GM12892 (cell line): ENCODE data around the gene LNX1.

ENCODE experiments used
- DNase-seq: peaks from one replicate; pipeline ENCODE4 v3.0.0; 2011; ENCODE audit not compliant: insufficient read length
- FAIRE-seq: peaks from 2 replicates; lab custom pipeline; 2011; peaks lifted over from hg19 to GRCh38; lab: Jason Lieb, UNC
- POLR2A ChIP-seq: IDR thresholded peaks from 2 replicates; pipeline ENCODE4 v1.6.1; 2011; ENCODE audit warnings: low read depth, low read length, control low read depth
- POLR2AphosphoS5 ChIP-seq: IDR thresholded peaks from 2 replicates; pipeline ENCODE4 v1.6.1; 2011; ENCODE audit warnings: low read depth, low read length, control low read depth
- TAF1 ChIP-seq: IDR thresholded peaks from 2 replicates; pipeline ENCODE4 v1.6.1; 2011; ENCODE audit warnings: low read depth, mild to moderate bottlenecking, control low read depth, low read length, borderline replicate concordance

LNX1 gene

DNA sequence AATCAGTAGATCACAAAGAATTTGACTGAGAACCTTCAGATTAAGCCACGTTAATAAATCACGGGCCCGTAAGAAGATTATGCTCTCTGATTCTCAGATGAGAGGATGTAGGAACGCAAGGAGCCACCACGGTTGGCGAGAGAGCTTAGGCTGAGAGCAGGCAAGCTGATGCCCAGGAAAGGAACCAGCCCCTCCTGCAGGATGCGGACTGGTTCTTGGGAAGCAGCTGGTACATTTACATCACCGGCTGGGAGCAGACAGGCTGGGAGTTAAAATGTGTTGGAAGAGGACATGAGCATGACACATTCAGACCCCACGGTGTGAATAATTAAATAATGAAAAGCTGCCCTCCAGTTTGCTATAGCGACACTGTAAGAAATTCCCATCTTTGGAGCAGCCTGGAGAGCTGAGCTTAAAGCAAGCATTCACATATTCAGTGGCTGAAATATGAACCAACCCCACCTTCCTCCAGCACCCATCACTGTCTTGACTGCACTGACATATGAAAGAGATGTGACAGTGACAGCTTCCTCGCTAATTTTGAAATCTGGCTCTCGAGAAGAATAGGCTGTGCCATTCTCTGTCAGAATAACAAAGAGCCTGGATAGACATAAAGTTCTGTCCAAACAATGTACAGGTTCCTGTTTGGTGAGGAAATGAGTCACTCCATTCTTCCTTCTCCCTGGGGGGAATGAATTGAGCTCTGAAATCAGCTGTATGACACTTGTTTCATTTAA is 33.1 kb downstream of the LNX1 start:
- DNase-seq: no peak
- TF ChIP-seq POLR2A: no peak
- no peak for TF ChIP-seq TAF1
- no peak for TF ChIP-seq POLR2AphosphoS5

DNA sequence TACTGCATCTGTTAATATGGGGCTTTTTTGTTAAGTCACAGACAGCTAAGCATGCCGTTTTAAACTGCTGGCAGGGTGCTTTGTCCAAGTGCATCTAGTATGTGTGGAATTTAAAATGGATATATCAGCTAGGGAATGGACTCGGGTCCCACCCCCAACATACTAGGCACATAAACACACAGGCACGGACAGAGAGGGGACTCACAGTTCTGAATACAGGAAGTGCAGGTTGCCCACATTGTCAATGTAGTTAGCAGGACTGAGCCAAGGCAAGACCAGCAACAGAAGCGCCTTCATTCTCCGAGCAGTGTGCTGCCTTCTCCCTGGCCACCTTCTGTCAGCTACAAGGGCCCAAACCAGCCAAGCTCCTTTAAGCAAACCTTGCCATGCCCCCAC is 33.6 kb downstream of the LNX1 start:
- TF ChIP-seq POLR2AphosphoS5 (no peak), POLR2A (no peak), TAF1 (no peak)
- DNase-seq: no peak
- FAIRE-seq: no peak

More for the DNA sequence above, 33.1 kb downstream of the LNX1 start:
- no peak for FAIRE-seq

DNA sequence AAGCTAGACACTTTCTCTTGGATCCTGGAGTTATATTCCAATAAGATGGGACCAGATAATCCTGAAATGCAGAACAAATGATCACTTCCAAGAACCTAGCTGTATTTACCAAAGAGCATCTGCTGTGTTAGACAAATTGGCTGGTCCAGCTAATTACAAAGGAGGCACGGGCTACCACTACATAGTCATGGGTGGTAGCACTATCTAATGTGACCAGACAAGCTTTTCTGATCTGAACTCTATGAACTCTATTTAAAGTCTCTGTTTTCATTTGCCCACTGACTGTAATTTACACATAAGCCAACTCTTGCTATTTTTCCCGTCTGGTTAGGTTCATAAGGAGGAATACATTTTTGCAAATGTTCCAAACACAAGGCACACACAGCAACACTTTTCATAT is 34.6 kb downstream of the LNX1 start:
- DNase-seq (no peak), FAIRE-seq (no peak)
- TF ChIP-seq POLR2A (no peak), TAF1 (no peak), POLR2AphosphoS5 (no peak)

DNA sequence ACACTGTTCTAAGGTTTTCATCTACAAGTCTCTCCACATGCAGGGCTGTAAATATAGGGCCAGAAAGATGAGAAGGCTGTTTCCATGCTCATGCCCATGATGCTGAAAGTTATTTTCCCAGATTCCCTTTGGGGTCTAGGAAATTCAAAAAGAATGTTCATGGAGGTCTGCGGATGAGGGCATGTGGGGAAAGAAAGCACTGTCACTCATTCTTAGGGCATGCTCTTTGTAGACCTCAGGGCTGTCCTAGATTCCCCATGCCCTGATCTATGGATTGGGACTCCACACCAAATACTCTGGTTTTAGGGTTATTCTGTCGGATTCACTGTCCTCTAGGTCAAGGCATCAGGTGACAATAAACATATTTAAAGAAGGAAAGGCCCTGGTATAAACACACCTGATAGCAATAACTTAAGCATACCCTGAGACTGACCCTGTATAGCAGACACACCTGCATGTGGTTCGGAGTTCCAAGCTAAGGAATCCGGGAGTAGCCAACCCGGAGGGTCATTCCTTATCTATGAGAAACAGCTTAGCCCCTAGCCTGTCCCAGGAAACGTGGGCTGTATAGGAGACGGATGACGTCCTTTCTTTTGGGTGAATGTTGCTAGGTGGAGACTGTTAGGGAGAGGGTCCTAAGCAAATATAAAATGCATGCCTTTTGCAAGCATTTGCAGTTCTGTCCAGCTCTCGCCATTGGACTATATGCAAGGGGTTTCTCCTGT is 37.6 kb downstream of the LNX1 start:
- DNase-seq: no peak
- no peak for TF ChIP-seq POLR2AphosphoS5
- no peak for TF ChIP-seq TAF1
- no peak for TF ChIP-seq POLR2A
- no peak for FAIRE-seq

DNA sequence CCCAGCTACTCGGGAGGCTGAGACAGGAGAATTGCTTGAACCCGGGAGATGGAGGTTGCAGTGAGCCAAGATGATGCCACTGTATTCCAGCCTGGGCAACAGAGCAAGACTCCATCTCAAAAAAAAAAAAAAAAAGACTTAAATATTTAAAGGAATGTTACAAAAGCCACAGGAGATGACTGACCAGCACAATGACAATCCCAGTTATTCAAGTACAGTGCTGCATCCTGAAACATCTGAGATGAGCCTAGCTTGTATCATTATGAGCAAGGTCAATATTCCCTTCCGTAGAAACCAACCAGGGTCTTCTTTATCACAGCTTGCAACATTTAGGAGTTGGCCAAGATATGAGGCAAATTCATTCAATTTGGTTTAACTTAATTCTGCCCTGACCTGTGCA is 38.6 kb downstream of the LNX1 start:
- FAIRE-seq (no peak), DNase-seq (no peak)
- TF ChIP-seq POLR2A: no peak
- TF ChIP-seq TAF1: no peak
- no peak for TF ChIP-seq POLR2AphosphoS5

DNA sequence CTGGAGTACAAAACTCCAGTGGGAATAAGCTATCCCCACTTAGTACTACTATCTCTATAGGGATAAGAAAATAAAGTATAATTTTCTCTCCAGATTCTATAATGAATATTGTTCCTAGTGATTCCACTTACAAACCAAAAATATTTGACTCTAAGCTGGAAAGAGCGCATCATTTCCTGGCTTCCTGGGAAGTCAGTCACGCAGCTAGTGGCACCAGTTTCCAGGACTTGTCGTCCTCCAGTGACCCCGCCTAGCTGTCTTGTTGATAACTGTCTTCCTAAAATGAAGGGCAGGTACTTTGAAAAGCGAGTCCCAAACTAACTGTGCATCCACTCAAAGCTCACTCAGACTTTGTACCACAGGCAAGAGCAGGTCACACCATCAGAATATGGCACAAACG is 39.3 kb downstream of the LNX1 start:
- TF ChIP-seq POLR2A (no peak), POLR2AphosphoS5 (no peak), TAF1 (no peak)

DNA sequence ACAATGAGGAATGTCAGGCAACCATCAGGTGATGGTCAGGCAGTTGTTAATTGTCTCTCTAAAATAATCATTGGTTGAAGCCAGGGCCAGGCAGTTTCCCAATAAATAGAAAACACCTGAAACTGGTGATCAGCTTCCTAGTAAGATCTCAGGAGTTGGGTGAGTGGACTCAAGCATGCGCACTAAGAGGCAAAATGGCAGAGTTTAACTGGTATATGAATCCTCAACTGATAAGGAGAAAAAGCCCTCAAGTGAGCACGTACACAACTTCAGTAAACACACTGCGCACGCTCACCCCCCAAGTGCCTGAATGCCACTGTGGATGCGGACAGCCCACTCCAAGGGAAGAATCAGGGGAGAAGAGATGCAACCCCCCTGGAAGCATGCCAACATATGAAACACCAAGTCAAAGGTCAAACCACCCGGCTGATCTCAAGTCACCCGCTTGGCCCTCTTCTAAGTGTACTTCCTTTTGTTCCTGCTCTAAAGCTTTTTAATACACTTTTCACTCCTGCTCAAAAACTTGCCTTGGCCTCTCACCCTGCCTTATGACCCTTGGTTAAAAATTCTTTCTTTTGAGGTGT is 39.9 kb downstream of the LNX1 start:
- FAIRE-seq (no peak), DNase-seq (no peak)
- TF ChIP-seq POLR2AphosphoS5: no peak
- no peak for TF ChIP-seq POLR2A
- TF ChIP-seq TAF1: no peak

More for the DNA sequence above, 39.3 kb downstream of the LNX1 start:
- no peak for DNase-seq
- FAIRE-seq: no peak

DNA sequence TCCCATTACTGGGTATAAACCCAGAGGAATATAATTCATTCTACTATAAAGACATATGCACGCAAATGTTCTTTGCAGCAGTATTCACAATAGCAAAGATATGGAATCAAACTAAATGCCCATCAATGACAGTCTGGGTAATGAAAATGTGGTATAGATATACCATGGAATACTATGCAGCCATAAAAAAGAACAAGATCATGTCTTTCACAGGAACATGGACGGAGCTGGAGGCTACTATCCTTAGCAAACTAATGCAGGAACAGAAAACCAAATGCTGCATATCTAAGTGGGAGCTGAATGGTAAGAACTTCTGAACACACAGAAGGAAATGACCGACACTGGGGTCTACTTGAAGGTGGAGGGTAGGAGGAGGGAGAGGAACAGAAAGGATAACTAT is 42.6 kb downstream of the LNX1 start:
- FAIRE-seq (no peak), DNase-seq (no peak)
- TF ChIP-seq POLR2A (no peak), TAF1 (no peak), POLR2AphosphoS5 (no peak)

DNA sequence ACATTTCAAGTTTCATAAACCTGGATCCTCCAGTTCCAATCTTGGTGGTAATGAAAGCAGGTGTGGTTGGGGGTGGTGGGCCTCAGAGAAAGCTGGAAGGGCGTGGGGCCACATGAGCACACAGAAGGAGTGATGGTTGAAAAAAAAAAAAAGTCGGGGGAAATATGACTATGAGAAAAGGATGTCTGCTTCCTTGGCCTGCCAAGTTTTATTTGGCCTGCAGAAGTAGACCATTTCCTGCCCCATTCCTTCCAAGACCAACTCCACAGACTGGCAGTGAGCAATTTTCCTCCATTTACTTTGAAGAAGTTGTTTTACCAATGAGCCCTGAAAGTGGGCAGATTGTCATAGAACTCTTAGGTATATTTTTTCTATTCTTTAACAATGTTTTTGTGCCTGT is 43.3 kb downstream of the LNX1 start:
- FAIRE-seq: no peak
- no peak for TF ChIP-seq POLR2A
- no peak for TF ChIP-seq TAF1
- no peak for TF ChIP-seq POLR2AphosphoS5
- DNase-seq: no peak

DNA sequence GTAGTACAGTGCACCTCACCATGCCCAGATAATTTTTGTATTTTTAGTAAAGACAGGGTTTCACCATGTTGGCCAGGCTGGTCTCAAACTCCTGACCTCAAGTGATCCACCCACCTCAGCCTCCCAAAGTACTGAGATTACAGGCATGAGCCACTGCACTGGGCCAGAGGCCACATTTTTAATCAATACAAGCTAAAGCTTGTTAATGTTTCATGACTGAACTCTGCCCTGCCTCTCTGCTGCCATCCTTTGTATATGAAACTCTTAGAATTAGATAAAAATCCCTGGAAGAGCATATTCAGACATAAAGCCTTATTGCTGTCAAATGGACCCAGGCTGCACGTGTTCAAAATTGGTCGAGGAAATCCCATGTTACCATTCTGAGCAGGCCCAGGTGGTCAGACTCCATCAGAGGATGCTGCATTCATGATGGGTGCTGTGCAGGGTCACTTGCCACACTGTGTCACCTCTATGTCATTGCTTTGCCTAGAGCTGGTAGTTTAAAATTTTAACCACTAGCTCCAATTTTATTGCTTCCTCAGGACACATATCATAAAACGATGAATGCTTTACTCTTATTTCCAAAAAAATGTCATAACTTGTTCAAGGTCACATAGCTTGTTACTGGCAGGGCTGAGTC is 45.2 kb downstream of the LNX1 start:
- no peak for FAIRE-seq
- no peak for TF ChIP-seq POLR2AphosphoS5
- no peak for TF ChIP-seq POLR2A
- no peak for TF ChIP-seq TAF1
- no peak for DNase-seq

DNA sequence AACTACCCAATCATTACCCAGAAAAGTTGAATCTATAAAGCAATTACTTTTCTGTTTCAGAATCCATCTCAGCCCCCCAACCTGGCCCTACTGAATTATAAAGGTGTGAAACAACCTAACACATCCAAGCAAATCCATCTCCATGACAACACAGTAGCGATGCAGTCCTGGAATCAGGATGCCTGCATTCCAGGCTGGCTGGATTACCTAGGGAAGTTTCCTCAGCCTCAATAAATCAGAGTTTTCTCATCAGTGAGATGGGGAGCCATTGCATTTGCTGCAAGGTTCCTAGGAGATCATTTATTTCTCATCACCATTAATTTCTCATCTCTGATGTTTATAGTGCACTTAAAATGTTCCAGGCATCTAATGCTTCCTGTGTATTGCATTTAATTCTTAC is 46.0 kb downstream of the LNX1 start:
- FAIRE-seq: no peak
- TF ChIP-seq TAF1 (no peak), POLR2AphosphoS5 (no peak), POLR2A (no peak)
- no peak for DNase-seq

DNA sequence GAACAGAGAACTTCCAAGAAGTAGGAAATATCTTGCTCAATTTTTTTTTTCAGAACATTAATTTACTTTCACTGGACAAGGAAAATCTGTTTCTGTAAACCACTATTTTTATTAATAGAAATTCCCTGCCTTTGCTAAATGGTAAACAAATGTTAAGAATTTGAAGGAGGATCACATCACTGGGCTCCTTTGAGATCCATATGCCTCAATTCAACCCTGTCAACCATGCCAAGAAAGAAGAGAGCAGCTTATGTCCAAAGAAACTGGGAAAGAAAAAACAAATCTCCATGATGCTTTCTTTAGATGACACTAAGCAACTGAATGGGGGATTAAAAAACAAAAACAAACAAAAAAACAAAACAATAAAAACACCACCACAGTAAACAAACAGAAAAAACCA is 47.7 kb downstream of the LNX1 start:
- FAIRE-seq (no peak), DNase-seq (no peak)
- TF ChIP-seq TAF1 (no peak), POLR2A (no peak), POLR2AphosphoS5 (no peak)
